Smooth muscle cell of the brain vasculature (primary cell): ENCODE results near the gene CKMT1A.

Source experiments
- DNase-seq: peaks from one replicate; pipeline ENCODE4 v3.0.0-alpha.2; 2012; ENCODE audit warnings: low read depth, low spot score

The CKMT1A gene

GRCh38 chr15:43748376-43748775 is 54.7 kb downstream of the CKMT1A start:
- DNase-seq, result no peak
